Naive thymus-derived CD4-positive, alpha-beta T cell (primary cell): ENCODE data around the gene NHLH1. TPM values are rescaled to one million over a fixed set of nuclear protein-coding genes. Genes with fewer than 3 reads are reported as not detected.

ENCODE experiments used
- ATAC-seq: fragments of 150-1000 bp; cut with Tn5 transposase; 2 replicates; pipeline ENCODE4 v1.10.0; 2021; ENCODE audit warnings: mild to moderate bottlenecking, moderate library complexity
- CTCF ChIA-PET: fragments of 350-600 bp; sonication (Branson Sonifier 250); formaldehyde crosslinking; loops from one replicate; lab custom pipeline; 2021; ENCODE audit warnings: antibody characterized with exemption; lab: Charles Lee
- POLR2A ChIA-PET: fragments of 350-600 bp; sonication (Branson Sonifier 250); formaldehyde crosslinking; loops from one replicate; lab custom pipeline; 2021; ENCODE audit warnings: antibody characterized with exemption, inconsistent platforms; lab: Charles Lee
- DNase-seq, 9 donors: peaks; one replicate each; pipeline versions ENCODE4 v3.0.0 to v3.0.0-alpha.2; 2020 to 2022; ENCODE audit warnings: mixed read lengths in 1 of 9
- H3K27ac ChIP-seq: one replicate; pipeline ENCODE4 v1.7.0; 2013; ENCODE audit warnings: mild to moderate bottlenecking, low read depth, low read length, moderate library complexity
- H3K27me3 ChIP-seq, 2 donors: one replicate each; pipeline ENCODE4 v1.7.0; 2013; ENCODE audit warnings: low read length in 2 of 2, mild to moderate bottlenecking in 2 of 2, moderate library complexity in 2 of 2; ENCODE audit not compliant: control insufficient read depth in 2 of 2, insufficient read depth in 2 of 2
- H3K36me3 ChIP-seq, 3 experiments: 1 replicate in 2 of 3; 2 replicates in 1 of 3; pipeline ENCODE4 v1.7.0; 2013; ENCODE audit warnings: low read length in 3 of 3, mild to moderate bottlenecking in 3 of 3, moderate library complexity in 1 of 3; ENCODE audit not compliant: insufficient read depth in 3 of 3, control insufficient read depth in 2 of 3
- H3K4me1 ChIP-seq, 2 donors: one replicate each; pipeline ENCODE4 v1.7.0; 2013; ENCODE audit warnings: low read length in 2 of 2, mild to moderate bottlenecking in 2 of 2, moderate library complexity in 1 of 2; ENCODE audit not compliant: control insufficient read depth in 2 of 2, insufficient read depth in 2 of 2
- H3K4me3 ChIP-seq: 2 replicates; pipeline ENCODE4 v1.7.0; 2013; ENCODE audit warnings: mild to moderate bottlenecking, low read length
- H3K9me3 ChIP-seq, 3 experiments: 1 replicate in 2 of 3; 2 replicates in 1 of 3; pipeline ENCODE4 v1.7.0; 2013; ENCODE audit warnings: low read length in 3 of 3; ENCODE audit not compliant: control insufficient read depth in 2 of 3
- H3K27ac Mint-ChIP-seq, 9 donors: one replicate each; pipeline ENCODE4 v1.8.0; 2020 to 2022; ENCODE audit warnings: mixed read lengths in 9 of 9, mild to moderate bottlenecking in 8 of 9, moderate library complexity in 5 of 9, inconsistent platforms in 2 of 9
- H3K27me3 Mint-ChIP-seq, 5 donors: one replicate each; pipeline ENCODE4 v1.8.0; 2021 to 2022; ENCODE audit warnings: mixed read lengths in 5 of 5, mild to moderate bottlenecking in 1 of 5
- H3K36me3 Mint-ChIP-seq, 5 donors: one replicate each; pipeline ENCODE4 v1.8.0; 2020 to 2022; ENCODE audit warnings: mixed read lengths in 5 of 5, mild to moderate bottlenecking in 3 of 5, inconsistent platforms in 1 of 5
- H3K4me1 Mint-ChIP-seq, 7 donors: one replicate each; pipeline ENCODE4 v1.8.0; 2020 to 2022; ENCODE audit warnings: mixed read lengths in 7 of 7, mild to moderate bottlenecking in 3 of 7, inconsistent platforms in 1 of 7
- H3K4me3 Mint-ChIP-seq, 10 donors: one replicate each; pipeline ENCODE4 v1.8.0; 2020 to 2022; ENCODE audit warnings: mild to moderate bottlenecking in 10 of 10, mixed read lengths in 10 of 10, moderate library complexity in 6 of 10, inconsistent platforms in 2 of 10
- H3K9me3 Mint-ChIP-seq, 11 donors: one replicate each; pipeline ENCODE4 v1.8.0; 2020 to 2022; ENCODE audit warnings: mixed read lengths in 11 of 11, mild to moderate bottlenecking in 4 of 11, inconsistent platforms in 1 of 11, moderate library complexity in 1 of 11
- intact Hi-C, 2 donors: fragments of 100-400 bp; cut with micrococcal nuclease; formaldehyde crosslinking; loops; one replicate each; pipeline ENCODE4 v1.15.1; 2023
- polyA plus RNA-seq, 2 donors: library from polyadenylated mRNA; unstranded; fragments of 300-500 nt; fragmentation: Illumina TruSeq; gene quantifications; one replicate each; pipeline ENCODE4 v1.2.3, GENCODE V29; 2021
- total RNA-seq, 6 experiments: library from RNA in 5 of 6; stranded (reverse) in 5 of 6; gene quantifications; 1 replicate in 5 of 6; 2 replicates in 1 of 6; pipeline ENCODE4 v1.2.3 and lab custom pipeline; 2021 to 2026

Gene NHLH1
- total and polyA plus RNA-seq, 7 experiments from 2014 or later = 0.11 to 0.58 (median 0.42) TPM; not detected in 2

DNA sequence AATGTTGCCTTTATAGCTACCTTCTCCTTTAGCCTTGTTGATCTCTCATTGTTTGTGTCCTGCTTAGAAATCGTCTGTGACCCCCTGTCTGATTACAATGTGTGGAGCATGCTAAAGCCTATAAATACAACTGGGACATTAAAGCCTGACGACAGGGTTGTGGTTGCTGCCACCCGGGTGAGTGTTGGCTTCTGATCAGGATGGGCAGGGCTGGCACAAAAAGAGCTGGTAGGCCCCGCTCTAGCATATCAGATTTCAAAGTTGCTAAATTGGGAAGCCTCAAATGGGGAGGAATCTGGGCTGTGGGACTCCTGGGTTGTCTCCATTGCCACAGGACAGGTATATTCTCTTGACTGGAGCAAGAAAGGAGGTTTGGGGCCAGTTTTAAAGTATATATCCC is 15.2 kb upstream of the NHLH1 start:
- peaks cover 60 to 97% (median 61%) of the 10 kb centered on the region in 3 experiments for H3K36me3 ChIP-seq
- ChIA-PET CTCF (interaction anchor here (1.6 kb wide), 1 partner anchor 25 kb away, joined by 3 read pairs; no protein-coding TSS in a partner anchor), POLR2A (no interaction called here)
- intact Hi-C loops = no loop called here
- Mint-ChIP-seq H3K4me3 (no peak overlapping the region), H3K36me3 (peaks cover 30 to 76% (median 55%) of the 10 kb centered on the region in 5 donors), H3K27me3 (no peaks in the 10 kb centered on the region), H3K27ac (no peak overlapping the region), H3K4me1 (peaks cover 6 to 17% (median 11%) of the 10 kb centered on the region in 7 donors), H3K9me3 (peaks cover 0 to 1% (median 0%) of the 10 kb centered on the region in 11 donors)
- DNase-seq (no peak), ATAC-seq (no peak)
- H3K4me3 ChIP-seq = no peak overlapping the region
- H3K27ac ChIP-seq = no peak overlapping the region
- H3K9me3 ChIP-seq = no peaks in the 10 kb centered on the region
- no peaks in the 10 kb centered on the region for H3K4me1 ChIP-seq
- no peaks in the 10 kb centered on the region for H3K27me3 ChIP-seq

DNA sequence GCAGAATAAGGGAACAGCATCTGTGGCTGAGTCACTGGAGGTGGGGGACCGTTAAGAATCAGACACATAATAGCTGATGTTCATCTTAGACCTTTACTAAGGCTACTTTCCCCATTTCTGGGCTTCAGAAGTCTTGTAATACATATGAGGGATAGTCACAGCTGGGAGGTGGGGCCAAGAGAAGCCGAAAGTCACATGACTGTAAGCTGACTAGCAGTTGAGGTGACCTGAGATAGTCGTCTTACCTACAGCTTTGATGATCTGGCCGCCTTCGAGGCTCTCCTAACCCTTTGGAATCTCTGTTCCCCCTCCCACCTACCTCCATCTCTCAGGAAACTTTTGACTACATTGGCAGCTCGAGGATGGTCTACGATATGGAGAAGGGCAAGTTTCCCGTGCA is 14.3 kb upstream of the NHLH1 start:
- intact Hi-C loops = no loop called here
- H3K27me3 Mint-ChIP-seq = no peaks in the 10 kb centered on the region
- Histone ChIP-seq H3K27me3 (no peaks in the 10 kb centered on the region), H3K4me1 (no peaks in the 10 kb centered on the region), H3K4me3 (no peak overlapping the region), H3K36me3 (peaks cover 60 to 99% (median 61%) of the 10 kb centered on the region in 3 experiments), H3K27ac (no peak overlapping the region), H3K9me3 (no peaks in the 10 kb centered on the region)
- H3K9me3 Mint-ChIP-seq = peaks cover 0 to 1% (median 0%) of the 10 kb centered on the region in 11 donors
- ATAC-seq = no peak
- DNase-seq = peak in 1 of 9 donors; percentile 3
- ChIA-PET CTCF (interaction anchor here (0.7 to 1.6 kb wide), 3 partner anchors 24 to 171 kb away, joined by 3 read pairs; no protein-coding TSS in a partner anchor), POLR2A (interaction anchor here (0.7 kb wide), 1 partner anchor 259 kb away, joined by 3 read pairs; no protein-coding TSS in a partner anchor)
- H3K27ac Mint-ChIP-seq = no peak overlapping the region
- H3K36me3 Mint-ChIP-seq = peaks cover 32 to 77% (median 56%) of the 10 kb centered on the region in 5 donors
- H3K4me3 Mint-ChIP-seq = no peak overlapping the region
- peaks cover 0 to 7% (median 5%) of the 10 kb centered on the region in 7 donors for H3K4me1 Mint-ChIP-seq

GRCh38 chr1:160353223-160353622 is 13.6 kb upstream of the NHLH1 start:
- Mint-ChIP-seq H3K27me3 (no peaks in the 10 kb centered on the region), H3K36me3 (peaks cover 33 to 78% (median 60%) of the 10 kb centered on the region in 5 donors), H3K4me3 (no peak overlapping the region), H3K27ac (peak overlapping the region in 1 of 9 donors; percentile 76), H3K9me3 (peaks cover 0 to 1% (median 0%) of the 10 kb centered on the region in 11 donors), H3K4me1 (peaks cover 0 to 7% (median 0%) of the 10 kb centered on the region in 7 donors)
- H3K27ac ChIP-seq = no peak overlapping the region
- H3K9me3 ChIP-seq = no peaks in the 10 kb centered on the region
- ChIA-PET CTCF (interaction anchor here (0.6 to 2.8 kb wide), 4 partner anchors 24 to 206 kb away, joined by 3 to 10 read pairs (median 3); no protein-coding TSS in a partner anchor), POLR2A (interaction anchor here (0.7 kb wide), 1 partner anchor 258 kb away, joined by 3 read pairs; no protein-coding TSS in a partner anchor)
- ATAC-seq (no peak), DNase-seq (no peak)
- H3K27me3 ChIP-seq = no peaks in the 10 kb centered on the region
- H3K36me3 ChIP-seq = peaks cover 60 to 99% (median 61%) of the 10 kb centered on the region in 3 experiments
- H3K4me3 ChIP-seq = no peak overlapping the region
- H3K4me1 ChIP-seq = no peaks in the 10 kb centered on the region
- intact Hi-C loops = no loop called here

- no peaks in the 10 kb centered on the region for H3K27me3 Mint-ChIP-seq
- peak overlapping the region in 4 of 9 donors; percentile 28 to 44 (median 40) for H3K27ac Mint-ChIP-seq
- ATAC-seq = peak; percentile 45
- ChIA-PET POLR2A (interaction anchor here (0.6 to 1.3 kb wide), 2 partner anchors 11 to 676 kb away, joined by 3 read pairs; partner anchors contain the start of genes COPA and NCSTN), CTCF (interaction anchor here (1.1 to 2.8 kb wide), 3 partner anchors 11 to 26 kb away, joined by 3 to 10 read pairs (median 3); no protein-coding TSS in a partner anchor)
- H3K36me3 Mint-ChIP-seq = peaks cover 36 to 81% (median 68%) of the 10 kb centered on the region in 5 donors
- intact Hi-C loops = loop anchor here in 1 of 2 donors (1.0 kb wide), 2 partner anchors 22 to 253 kb away; no protein-coding TSS in a partner anchor
- Histone ChIP-seq H3K36me3 (peaks cover 52 to 94% (median 52%) of the 10 kb centered on the region in 3 experiments), H3K27me3 (no peaks in the 10 kb centered on the region), H3K4me3 (no peak overlapping the region), H3K9me3 (no peaks in the 10 kb centered on the region), H3K27ac (no peak overlapping the region), H3K4me1 (no peaks in the 10 kb centered on the region)
- H3K9me3 Mint-ChIP-seq = peaks cover 0 to 1% (median 0%) of the 10 kb centered on the region in 11 donors
- H3K4me1 Mint-ChIP-seq = peaks cover 0 to 5% (median 0%) of the 10 kb centered on the region in 7 donors
- DNase-seq = peak in 5 of 9 donors; percentile 8 to 23 (median 17)
- H3K4me3 Mint-ChIP-seq = no peak overlapping the region
Measured at GRCh38 chr1:160354388-160354985, 12.4 kb upstream of the NHLH1 start.

GRCh38 chr1:160357286-160358002 is 9.4 kb upstream of the NHLH1 start:
- CTCF ChIA-PET = interaction anchor here (2.4 kb wide), 1 partner anchor 19 kb away, joined by 9 read pairs; no protein-coding TSS in a partner anchor
- Mint-ChIP-seq H3K4me3 (no peak overlapping the region), H3K36me3 (peaks cover 30 to 66% (median 43%) of the 10 kb centered on the region in 5 donors), H3K4me1 (peaks cover 0 to 5% (median 0%) of the 10 kb centered on the region in 7 donors), H3K27me3 (no peaks in the 10 kb centered on the region), H3K27ac (peak overlapping the region in 2 of 9 donors; percentile 38 to 73), H3K9me3 (peaks cover 0 to 1% (median 0%) of the 10 kb centered on the region in 11 donors)
- peak in 1 of 9 donors; percentile 18 for DNase-seq
- Histone ChIP-seq H3K27ac (no peak overlapping the region), H3K27me3 (no peaks in the 10 kb centered on the region), H3K4me3 (no peak overlapping the region), H3K9me3 (no peaks in the 10 kb centered on the region), H3K36me3 (peaks cover 27 to 79% (median 35%) of the 10 kb centered on the region in 3 experiments), H3K4me1 (no peaks in the 10 kb centered on the region)
- POLR2A ChIA-PET = interaction anchor here (1.1 kb wide), 1 partner anchor 14 kb away, joined by 3 read pairs; no protein-coding TSS in a partner anchor
- no peak for ATAC-seq
- intact Hi-C loops = no loop called here

- no peaks in the 10 kb centered on the region for H3K27me3 Mint-ChIP-seq
- Histone ChIP-seq H3K36me3 (peaks cover 21 to 73% (median 29%) of the 10 kb centered on the region in 3 experiments), H3K27me3 (no peaks in the 10 kb centered on the region), H3K4me1 (no peaks in the 10 kb centered on the region), H3K9me3 (no peaks in the 10 kb centered on the region), H3K4me3 (no peak overlapping the region), H3K27ac (no peak overlapping the region)
- H3K36me3 Mint-ChIP-seq = peaks cover 29 to 59% (median 37%) of the 10 kb centered on the region in 5 donors
- no peak overlapping the region for H3K27ac Mint-ChIP-seq
- peaks cover 0 to 1% (median 0%) of the 10 kb centered on the region in 11 donors for H3K9me3 Mint-ChIP-seq
- intact Hi-C loops = no loop called here
- CTCF ChIA-PET = interaction anchor here (2.4 kb wide), 1 partner anchor 18 kb away, joined by 9 read pairs; no protein-coding TSS in a partner anchor
- H3K4me3 Mint-ChIP-seq = no peak overlapping the region
- peaks cover 0 to 5% (median 0%) of the 10 kb centered on the region in 7 donors for H3K4me1 Mint-ChIP-seq
- POLR2A ChIA-PET = no interaction called here
- DNase-seq = peak in 1 of 9 donors; percentile 16
- ATAC-seq = no peak
Measured at GRCh38 chr1:160358073-160358472, 8.8 kb upstream of the NHLH1 start.
